DND-41 (cell line): ENCODE data around the gene TRIM24.

Experiments used
- CTCF ChIP-seq: IDR thresholded peaks from 2 replicates; pipeline ENCODE4 v1.5.1; 2012; ENCODE audit warnings: borderline replicate concordance, low read length, moderate library complexity, mild to moderate bottlenecking; ENCODE audit not compliant: poor library complexity, severe bottlenecking; ENCODE audit errors: extremely low read depth
- EZH2 ChIP-seq: IDR thresholded peaks from 3 replicates; pipeline ENCODE4 v1.6.1; 2012; ENCODE audit warnings: borderline replicate concordance, low read depth, mild to moderate bottlenecking, moderate library complexity, low read length, inconsistent platforms; ENCODE audit not compliant: severe bottlenecking

- TF ChIP-seq CTCF (no peak), EZH2 (no peak)
Observed at GRCh38 chr7:138584696-138585095, 124.6 kb downstream of the TRIM24 start.
